ENCODE measurements around the gene CFB. TPM values are rescaled to one million over a fixed set of nuclear protein-coding genes. Genes with fewer than 3 reads are reported as not detected.

The CFB gene
- polyA plus RNA-seq, 1 of the 3 experiments (the other 2 are of a cell fraction) = 42.1 TPM

GRCh38 chr6:31901953-31902643 is 43.8 kb upstream of the CFB start, which contains the start of gene ZBTB12 (continued):
- TF ChIP-seq REST (IDR thresholded peaks at IDR 0.05; ENCODE audit: low read depth, low read length) (no peak), MXI1 (IDR thresholded peaks at IDR 0.05; ENCODE audit: low read depth, low read length) (peak; percentile 42; the same call in 1 of the 2 replicates), RFX5 (IDR thresholded peaks at IDR 0.05; ENCODE audit: low read length) (no peak), RXRA (IDR thresholded peaks at IDR 0.05; ENCODE audit: borderline replicate concordance, low read depth) (no peak), GATA2 (CRISPR knock-in tag; IDR thresholded peaks at IDR 0.05) (no peak), MEF2A (IDR thresholded peaks at IDR 0.05; ENCODE audit: borderline replicate concordance, low read depth) (no peak), GABPA (IDR thresholded peaks at IDR 0.05; ENCODE audit: low read depth) (no peak; the same call in none of the 2 replicates), RCOR1 (IDR thresholded peaks at IDR 0.05; ENCODE audit: low read length) (peak; percentile 34; the same call in 1 of the 2 replicates), FOXJ3 (CRISPR knock-in tag; IDR thresholded peaks at IDR 0.05) (no peak), TCF12 (IDR thresholded peaks at IDR 0.05) (peak; percentile 25; the same call in 1 of the 2 replicates), TAF1 (IDR thresholded peaks at IDR 0.05; ENCODE audit: borderline replicate concordance, low read depth, low read length) (peak; percentile 31; the same call in 1 of the 2 replicates), EP300 (IDR thresholded peaks at IDR 0.05; ENCODE audit: borderline replicate concordance in 1 of 2, low read depth in 1 of 2, low read length in 1 of 2) (peak in 1 of 2 experiments; percentile 43; a peak in 1 of 4 replicates), NFIC (IDR thresholded peaks at IDR 0.05; ENCODE audit: borderline replicate concordance) (0 out of 2 replicates have a peak, but pooled peaks have one; percentile 5)

- no peak overlapping the region for H2AFZ ChIP-seq (ENCODE audit: low read depth)
- H3K27ac ChIP-seq (ENCODE audit: low read depth in 2 of 2, low read length in 1 of 2) = no peak overlapping the region
- no peak overlapping the region for H3K4me3 ChIP-seq (ENCODE audit: low read depth in 2 of 2, low read length in 1 of 2)
- peaks cover 10% of the 10 kb centered on the region for H3F3A ChIP-seq (replicated peaks; ENCODE audit: insufficient read depth)
- no peak for DNase-seq
- POLR2A ChIA-PET = no interaction called here
- no peaks in the 10 kb centered on the region for H3K9me2 ChIP-seq
- peaks cover 0 to 29% of the 10 kb centered on the region in 2 experiments; a peak in 1 of 4 replicates for H3K4me1 ChIP-seq (ENCODE audit: control insufficient read depth in 1 of 2, insufficient read depth in 2 of 2, low read depth in 1 of 2, low read length in 1 of 2)
- no peaks in the 10 kb centered on the region for H3K9me3 ChIP-seq
- H4K20me1 ChIP-seq (ENCODE audit: insufficient read depth) = no peaks in the 10 kb centered on the region
- no peaks in the 10 kb centered on the region for H3K36me3 ChIP-seq (replicated peaks in 1 of 2; ENCODE audit: control insufficient read depth in 1 of 2, insufficient read depth in 2 of 2, low read length in 1 of 2)
- H3K79me2 ChIP-seq (ENCODE audit: insufficient read depth) = peaks cover 3% of the 10 kb centered on the region; the same call in 1 of the 2 replicates
- no peaks in the 10 kb centered on the region for H3K27me3 ChIP-seq (ENCODE audit: insufficient read depth)
- CTCF ChIA-PET = interaction anchor here (0.9 to 3.1 kb wide), 2 partner anchors 15 to 49 kb away, joined by 3 to 9 read pairs; no protein-coding TSS in a partner anchor
- 81% methylated on average over 3 of the region's 3 CpGs for WGBS (ENCODE audit: low lambda C conversion rate)
- no peak overlapping the region for H3K4me2 ChIP-seq
- H3K9ac ChIP-seq = no peak overlapping the region
- TF ChIP-seq CHD2 (IDR thresholded peaks at IDR 0.05; ENCODE audit: low read length, partially characterized antibody) (no peak), FOXJ3 (CRISPR knock-in tag; IDR thresholded peaks at IDR 0.05) (no peak), RCOR1 (IDR thresholded peaks at IDR 0.05; ENCODE audit: low read length) (no peak), REST (IDR thresholded peaks at IDR 0.05; ENCODE audit: low read depth, low read length) (no peak), YY1 (IDR thresholded peaks at IDR 0.05; ENCODE audit: low read depth) (no peak), TAF1 (IDR thresholded peaks at IDR 0.05; ENCODE audit: borderline replicate concordance, low read depth, low read length) (no peak), MXI1 (IDR thresholded peaks at IDR 0.05; ENCODE audit: low read depth, low read length) (no peak), USF1 (IDR thresholded peaks at IDR 0.05; ENCODE audit: borderline replicate concordance, low read depth) (no peak), CTCF (IDR thresholded peaks at IDR 0.05) (no peak), GATA2 (CRISPR knock-in tag; IDR thresholded peaks at IDR 0.05) (no peak)
These were observed 41.9 kb upstream of the CFB start for GRCh38 chr6:31903957-31904356.
